ENCODE measurements around the gene PRM2.

DNA sequence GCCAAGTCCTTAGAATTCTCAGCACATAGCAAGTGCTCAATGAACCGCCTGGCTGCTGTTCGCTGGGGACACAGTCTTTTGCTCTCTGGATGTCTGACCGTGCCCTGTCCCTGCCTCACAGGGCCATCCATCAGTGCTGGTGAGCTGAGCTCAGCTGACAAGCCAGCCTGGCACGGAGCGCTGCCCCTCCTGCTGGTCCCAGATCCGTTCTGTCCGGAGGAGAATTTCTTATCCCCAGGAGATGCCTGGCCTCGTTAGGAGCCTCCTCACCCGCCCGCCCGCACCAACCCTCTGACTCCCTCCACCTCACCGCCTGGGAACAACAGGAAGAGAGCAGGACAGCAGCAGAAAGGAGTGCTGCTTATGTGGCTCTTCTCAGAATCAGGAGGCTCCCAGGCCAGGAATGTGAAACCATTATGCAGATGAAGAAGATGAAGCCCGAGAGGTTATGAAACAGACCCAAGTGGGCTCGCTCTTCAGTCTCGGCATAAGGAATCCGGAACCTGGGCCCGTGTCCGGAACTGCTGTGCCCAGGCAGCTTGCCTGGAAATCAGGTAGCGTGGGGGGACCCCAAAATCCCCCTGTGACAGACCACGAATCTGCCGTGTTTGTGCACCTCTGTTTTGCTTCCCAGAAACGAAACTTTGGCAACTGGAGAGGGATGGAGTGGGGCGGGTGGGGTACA, 40.2 kb upstream of the PRM2 start:
- TF ChIP-seq, protein P1, sequence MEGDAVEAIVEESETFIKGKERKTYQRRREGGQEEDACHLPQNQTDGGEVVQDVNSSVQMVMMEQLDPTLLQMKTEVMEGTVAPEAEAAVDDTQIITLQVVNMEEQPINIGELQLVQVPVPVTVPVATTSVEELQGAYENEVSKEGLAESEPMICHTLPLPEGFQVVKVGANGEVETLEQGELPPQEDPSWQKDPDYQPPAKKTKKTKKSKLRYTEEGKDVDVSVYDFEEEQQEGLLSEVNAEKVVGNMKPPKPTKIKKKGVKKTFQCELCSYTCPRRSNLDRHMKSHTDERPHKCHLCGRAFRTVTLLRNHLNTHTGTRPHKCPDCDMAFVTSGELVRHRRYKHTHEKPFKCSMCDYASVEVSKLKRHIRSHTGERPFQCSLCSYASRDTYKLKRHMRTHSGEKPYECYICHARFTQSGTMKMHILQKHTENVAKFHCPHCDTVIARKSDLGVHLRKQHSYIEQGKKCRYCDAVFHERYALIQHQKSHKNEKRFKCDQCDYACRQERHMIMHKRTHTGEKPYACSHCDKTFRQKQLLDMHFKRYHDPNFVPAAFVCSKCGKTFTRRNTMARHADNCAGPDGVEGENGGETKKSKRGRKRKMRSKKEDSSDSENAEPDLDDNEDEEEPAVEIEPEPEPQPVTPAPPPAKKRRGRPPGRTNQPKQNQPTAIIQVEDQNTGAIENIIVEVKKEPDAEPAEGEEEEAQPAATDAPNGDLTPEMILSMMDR (conservative IDR thresholded peaks at IDR 0.05) = no peak
- no peak for TF ChIP-seq ZFX (IDR thresholded peaks at IDR 0.05)
